ENCODE results near the gene PGLYRP4. TPM values are rescaled to one million over a fixed set of nuclear protein-coding genes. Genes with fewer than 3 reads are reported as not detected.

Gene PGLYRP4

DNA sequence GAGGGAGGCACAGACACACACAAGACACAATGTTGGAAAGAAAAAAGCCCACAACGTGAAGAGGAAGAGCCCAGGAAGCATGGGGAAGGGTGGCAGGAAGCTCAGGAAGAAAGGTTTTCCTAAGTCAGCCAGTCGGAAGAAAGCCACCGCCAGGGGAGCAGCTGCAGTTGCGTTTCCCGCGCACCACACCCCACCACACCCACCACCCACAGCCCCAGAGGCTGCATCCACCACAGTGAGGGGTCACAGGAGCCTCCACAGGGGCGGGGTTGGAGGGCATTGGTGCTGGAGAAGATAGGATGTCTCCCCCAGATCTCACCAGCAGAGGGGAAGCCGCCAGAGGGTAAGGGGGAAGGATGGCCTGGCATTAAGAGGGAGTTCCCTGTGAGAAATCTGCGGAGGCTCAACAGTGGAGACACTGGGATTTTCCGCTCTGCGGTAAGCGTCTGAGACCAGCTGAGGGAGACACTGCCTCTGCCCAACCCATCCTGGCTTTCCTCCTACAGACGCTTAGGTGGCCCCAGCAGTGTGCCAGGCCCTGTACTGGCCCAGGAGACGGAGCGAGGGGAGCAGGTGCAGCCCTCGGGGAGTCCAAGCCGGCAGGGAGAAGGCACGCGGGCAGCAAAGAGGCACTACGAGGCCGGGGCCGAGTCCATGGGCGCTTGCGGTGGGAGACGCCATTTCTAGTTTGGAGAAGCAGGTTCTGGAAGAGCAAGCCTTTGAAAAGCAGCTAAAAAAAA lies 55.7 kb downstream of the PGLYRP4 start:
- no CpG with 5 or more reads among the region's 25 CpGs for WGBS (ENCODE audit: extremely low coverage, insufficient coverage, low lambda C conversion rate)
- H3K4me3 ChIP-seq (ENCODE audit: low read length) = no peak overlapping the region
- H3K4me2 ChIP-seq (ENCODE audit: low read length) = no peak overlapping the region
- no peak overlapping the region for H3K9ac ChIP-seq (ENCODE audit: low read length)
- no peak overlapping the region for H3K18ac ChIP-seq (ENCODE audit: low read length)
- no peaks in the 10 kb centered on the region for H3K79me1 ChIP-seq (ENCODE audit: low read length)
- H3K23ac ChIP-seq (ENCODE audit: low read length) = no peak overlapping the region
- no peak overlapping the region for H3K4ac ChIP-seq (ENCODE audit: low read depth, low read length)
- H3K27ac ChIP-seq (ENCODE audit: low read depth, low read length) = no peak overlapping the region
- no peaks in the 10 kb centered on the region for H3K27me3 ChIP-seq (ENCODE audit: insufficient read depth, low read length, poor library complexity)
- no peak overlapping the region for H2BK15ac ChIP-seq (replicated peaks; ENCODE audit: low read depth)
- H3K36me3 ChIP-seq (ENCODE audit: control insufficient read depth, insufficient read depth, low read length) = no peaks in the 10 kb centered on the region
- no peak overlapping the region for H2BK120ac ChIP-seq (ENCODE audit: low read depth, low read length)
- H4K8ac ChIP-seq (ENCODE audit: low read depth, low read length) = no peak overlapping the region
- no peak overlapping the region for H2BK5ac ChIP-seq (ENCODE audit: low read length)
- DNase-seq = peak; percentile 54
- H3K4me1 ChIP-seq (ENCODE audit: control insufficient read depth, low read depth, low read length) = peaks cover 2% of the 10 kb centered on the region
- H4K5ac ChIP-seq (ENCODE audit: low read length) = no peak overlapping the region
- H2AK5ac ChIP-seq (ENCODE audit: low read length) = no peak overlapping the region
- no peaks in the 10 kb centered on the region for H3K79me2 ChIP-seq (ENCODE audit: control insufficient read depth, insufficient read depth, low read length)
- H3K56ac ChIP-seq (ENCODE audit: low read length) = peak overlapping the region; percentile 45

DNA sequence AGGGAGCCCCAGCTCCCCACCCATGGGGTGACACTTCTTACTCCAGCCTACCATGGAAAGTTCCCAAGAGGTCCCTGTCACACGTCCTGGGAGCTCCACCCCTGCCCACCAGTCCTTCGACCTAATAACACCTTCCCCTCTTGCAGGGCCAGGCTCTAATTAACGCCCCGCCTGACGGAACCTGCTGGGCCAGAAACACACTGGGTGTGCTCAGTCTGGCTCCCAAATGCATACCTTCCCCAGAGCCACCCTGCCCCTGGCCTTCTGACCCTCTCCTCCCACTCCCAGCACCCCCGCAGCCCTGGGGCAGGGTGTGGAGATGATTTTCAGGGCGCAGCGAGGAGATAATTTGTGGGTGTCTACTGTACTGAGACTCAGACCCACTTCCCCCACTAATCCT lies 56.5 kb downstream of the PGLYRP4 start:
- no peaks in the 10 kb centered on the region for H3K79me2 ChIP-seq (ENCODE audit: control insufficient read depth, insufficient read depth, low read length)
- no peak overlapping the region for H3K4ac ChIP-seq (ENCODE audit: low read depth, low read length)
- no peak overlapping the region for H2BK120ac ChIP-seq (ENCODE audit: low read depth, low read length)
- H2BK15ac ChIP-seq (replicated peaks; ENCODE audit: low read depth) = no peak overlapping the region
- no peaks in the 10 kb centered on the region for H3K79me1 ChIP-seq (ENCODE audit: low read length)
- no peak overlapping the region for H3K4me2 ChIP-seq (ENCODE audit: low read length)
- no peak overlapping the region for H4K8ac ChIP-seq (ENCODE audit: low read depth, low read length)
- no peak overlapping the region for H3K18ac ChIP-seq (ENCODE audit: low read length)
- H2BK5ac ChIP-seq (ENCODE audit: low read length) = no peak overlapping the region
- no peak for DNase-seq
- no peak overlapping the region for H2AK5ac ChIP-seq (ENCODE audit: low read length)
- no peak overlapping the region for H3K9ac ChIP-seq (ENCODE audit: low read length)
- H3K4me1 ChIP-seq (ENCODE audit: control insufficient read depth, low read depth, low read length) = peaks cover 2% of the 10 kb centered on the region
- no peaks in the 10 kb centered on the region for H3K27me3 ChIP-seq (ENCODE audit: insufficient read depth, low read length, poor library complexity)
- WGBS (ENCODE audit: extremely low coverage, insufficient coverage, low lambda C conversion rate) = no CpG with 5 or more reads among the region's 8 CpGs
- no peaks in the 10 kb centered on the region for H3K36me3 ChIP-seq (ENCODE audit: control insufficient read depth, insufficient read depth, low read length)
- no peak overlapping the region for H3K4me3 ChIP-seq (ENCODE audit: low read length)
- no peak overlapping the region for H4K5ac ChIP-seq (ENCODE audit: low read length)
- no peak overlapping the region for H3K56ac ChIP-seq (ENCODE audit: low read length)
- H3K23ac ChIP-seq (ENCODE audit: low read length) = no peak overlapping the region
- H3K27ac ChIP-seq (ENCODE audit: low read depth, low read length) = no peak overlapping the region

DNA sequence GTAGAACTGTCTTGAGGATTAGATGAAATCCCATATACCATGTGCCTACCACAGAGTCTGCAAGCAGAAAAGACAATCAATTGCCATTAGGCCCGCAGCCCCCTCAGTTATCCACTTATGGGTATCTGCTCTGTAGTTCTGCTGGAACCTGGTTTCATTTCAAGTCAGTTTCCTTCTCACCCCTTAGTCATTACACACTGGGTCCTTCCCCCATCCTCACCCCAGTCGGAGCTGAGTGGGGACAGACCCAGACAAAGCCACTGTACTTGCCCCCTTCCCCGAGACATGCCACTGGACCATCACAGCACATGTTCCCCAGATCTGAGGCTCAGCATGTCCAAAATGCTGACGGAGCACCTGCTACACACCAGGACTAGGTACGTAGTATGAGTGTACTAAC lies 57.1 kb downstream of the PGLYRP4 start:
- Histone ChIP-seq H3K4me1 (ENCODE audit: control insufficient read depth, low read depth, low read length) (peaks cover 2% of the 10 kb centered on the region), H3K4me2 (ENCODE audit: low read length) (no peak overlapping the region), H3K4ac (ENCODE audit: low read depth, low read length) (no peak overlapping the region), H3K79me1 (ENCODE audit: low read length) (no peaks in the 10 kb centered on the region), H3K36me3 (ENCODE audit: control insufficient read depth, insufficient read depth, low read length) (no peaks in the 10 kb centered on the region), H3K4me3 (ENCODE audit: low read length) (no peak overlapping the region), H3K18ac (ENCODE audit: low read length) (no peak overlapping the region), H4K8ac (ENCODE audit: low read depth, low read length) (no peak overlapping the region), H3K9ac (ENCODE audit: low read length) (no peak overlapping the region), H4K5ac (ENCODE audit: low read length) (no peak overlapping the region), H3K56ac (ENCODE audit: low read length) (no peak overlapping the region), H3K27ac (ENCODE audit: low read depth, low read length) (no peak overlapping the region), H2BK120ac (ENCODE audit: low read depth, low read length) (no peak overlapping the region), H3K23ac (ENCODE audit: low read length) (no peak overlapping the region), H2BK15ac (replicated peaks; ENCODE audit: low read depth) (no peak overlapping the region), H2AK5ac (ENCODE audit: low read length) (no peak overlapping the region), H2BK5ac (ENCODE audit: low read length) (no peak overlapping the region), H3K79me2 (ENCODE audit: control insufficient read depth, insufficient read depth, low read length) (no peaks in the 10 kb centered on the region), H3K27me3 (ENCODE audit: insufficient read depth, low read length, poor library complexity) (no peaks in the 10 kb centered on the region)
- no peak for DNase-seq
- WGBS (ENCODE audit: extremely low coverage, insufficient coverage, low lambda C conversion rate) = no CpG with 5 or more reads among the region's 5 CpGs

DNA sequence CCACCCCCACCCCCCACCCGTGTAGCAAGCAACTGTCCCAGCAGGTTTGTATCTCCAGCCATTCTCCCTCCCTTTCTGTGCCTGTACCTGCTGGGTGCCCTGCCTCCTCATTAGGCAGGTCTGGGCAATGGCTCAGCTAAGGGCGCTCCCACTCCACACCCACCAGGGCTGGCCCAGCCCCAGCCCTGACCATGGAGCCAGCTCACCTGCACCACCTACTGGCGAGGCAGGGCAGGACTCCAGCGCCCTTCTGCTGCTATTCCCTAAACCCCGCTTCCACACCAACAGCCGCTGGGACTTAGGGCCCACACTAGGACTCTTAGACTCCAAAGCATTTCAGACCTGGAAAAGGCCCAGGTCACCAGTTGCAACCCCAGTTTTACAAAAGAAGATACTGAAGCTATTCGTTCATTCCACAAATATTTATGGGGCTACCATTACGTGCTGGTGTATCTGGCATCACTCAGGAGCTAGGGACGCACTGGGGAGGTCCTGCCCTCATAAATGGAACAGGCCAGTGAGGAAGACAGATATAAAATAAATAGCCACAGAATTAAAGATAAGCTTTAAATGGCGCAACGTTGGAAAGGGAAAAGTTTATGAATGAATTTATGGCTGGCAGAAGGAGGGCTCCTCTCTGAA lies 59.9 kb downstream of the PGLYRP4 start:
- WGBS (ENCODE audit: extremely low coverage, insufficient coverage, low lambda C conversion rate) = no CpG with 5 or more reads among the region's 11 CpGs

More for the DNA sequence above, 59.9 kb downstream of the PGLYRP4 start:
- Histone ChIP-seq H3K23ac (ENCODE audit: low read length) (no peak overlapping the region), H3K4ac (ENCODE audit: low read depth, low read length) (no peak overlapping the region), H3K79me2 (ENCODE audit: control insufficient read depth, insufficient read depth, low read length) (no peaks in the 10 kb centered on the region), H2BK5ac (ENCODE audit: low read length) (no peak overlapping the region), H3K4me3 (ENCODE audit: low read length) (no peak overlapping the region), H2AK5ac (ENCODE audit: low read length) (no peak overlapping the region), H4K5ac (ENCODE audit: low read length) (no peak overlapping the region), H3K36me3 (ENCODE audit: control insufficient read depth, insufficient read depth, low read length) (no peaks in the 10 kb centered on the region), H4K8ac (ENCODE audit: low read depth, low read length) (no peak overlapping the region), H2BK120ac (ENCODE audit: low read depth, low read length) (no peak overlapping the region), H3K4me1 (ENCODE audit: control insufficient read depth, low read depth, low read length) (peaks cover 2% of the 10 kb centered on the region), H3K18ac (ENCODE audit: low read length) (no peak overlapping the region), H3K56ac (ENCODE audit: low read length) (no peak overlapping the region), H3K27ac (ENCODE audit: low read depth, low read length) (no peak overlapping the region), H2BK15ac (replicated peaks; ENCODE audit: low read depth) (no peak overlapping the region), H3K9ac (ENCODE audit: low read length) (no peak overlapping the region), H3K4me2 (ENCODE audit: low read length) (no peak overlapping the region), H3K27me3 (ENCODE audit: insufficient read depth, low read length, poor library complexity) (no peaks in the 10 kb centered on the region), H3K79me1 (ENCODE audit: low read length) (no peaks in the 10 kb centered on the region)
- DNase-seq = peak; percentile 74

Small RNA genes lying within 50 kb of the gene (small RNA-seq; reads per million reads assigned to genes)
- gene RNU6-160P (ENCODE audit: insufficient read depth) (not detected), gene S100A15A (ENCODE audit: insufficient read depth) (not detected)
